AG08396 (cell line): ENCODE data around the gene ABHD15.

Experiments
- DNase-seq: peaks from one replicate; pipeline ENCODE4 v3.0.0; 2012; ENCODE audit warnings: low spot score, mixed read lengths

The ABHD15 gene

DNA sequence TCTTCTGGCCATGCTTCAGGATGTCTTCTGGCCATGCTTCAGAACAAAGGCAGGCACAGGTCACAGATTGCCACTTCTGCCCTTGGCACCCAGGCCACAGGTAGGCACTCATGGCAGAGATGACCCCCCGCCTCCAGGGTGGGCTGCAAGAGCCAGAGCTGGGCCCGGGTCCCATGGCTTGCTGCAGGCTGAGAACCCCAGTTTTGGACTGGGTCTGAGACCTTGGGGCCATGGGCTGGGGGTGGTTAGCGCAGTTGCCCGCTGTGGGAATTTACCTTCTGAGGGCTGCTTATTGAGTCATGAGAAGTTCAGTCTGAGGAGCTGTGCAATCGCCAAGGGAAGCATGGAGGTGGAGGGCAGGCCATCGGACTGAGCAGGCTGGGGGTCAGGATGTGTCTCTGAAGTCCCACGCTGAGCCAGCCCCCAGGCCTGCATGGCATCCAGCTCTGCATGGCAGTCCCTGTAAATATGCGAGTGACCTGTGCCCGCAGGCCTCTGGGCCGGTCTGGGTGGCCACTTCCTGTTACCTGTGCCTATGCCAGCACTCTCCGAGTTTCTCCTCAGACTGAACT, 27.8 kb upstream of the ABHD15 start:
- no peak for DNase-seq

DNA sequence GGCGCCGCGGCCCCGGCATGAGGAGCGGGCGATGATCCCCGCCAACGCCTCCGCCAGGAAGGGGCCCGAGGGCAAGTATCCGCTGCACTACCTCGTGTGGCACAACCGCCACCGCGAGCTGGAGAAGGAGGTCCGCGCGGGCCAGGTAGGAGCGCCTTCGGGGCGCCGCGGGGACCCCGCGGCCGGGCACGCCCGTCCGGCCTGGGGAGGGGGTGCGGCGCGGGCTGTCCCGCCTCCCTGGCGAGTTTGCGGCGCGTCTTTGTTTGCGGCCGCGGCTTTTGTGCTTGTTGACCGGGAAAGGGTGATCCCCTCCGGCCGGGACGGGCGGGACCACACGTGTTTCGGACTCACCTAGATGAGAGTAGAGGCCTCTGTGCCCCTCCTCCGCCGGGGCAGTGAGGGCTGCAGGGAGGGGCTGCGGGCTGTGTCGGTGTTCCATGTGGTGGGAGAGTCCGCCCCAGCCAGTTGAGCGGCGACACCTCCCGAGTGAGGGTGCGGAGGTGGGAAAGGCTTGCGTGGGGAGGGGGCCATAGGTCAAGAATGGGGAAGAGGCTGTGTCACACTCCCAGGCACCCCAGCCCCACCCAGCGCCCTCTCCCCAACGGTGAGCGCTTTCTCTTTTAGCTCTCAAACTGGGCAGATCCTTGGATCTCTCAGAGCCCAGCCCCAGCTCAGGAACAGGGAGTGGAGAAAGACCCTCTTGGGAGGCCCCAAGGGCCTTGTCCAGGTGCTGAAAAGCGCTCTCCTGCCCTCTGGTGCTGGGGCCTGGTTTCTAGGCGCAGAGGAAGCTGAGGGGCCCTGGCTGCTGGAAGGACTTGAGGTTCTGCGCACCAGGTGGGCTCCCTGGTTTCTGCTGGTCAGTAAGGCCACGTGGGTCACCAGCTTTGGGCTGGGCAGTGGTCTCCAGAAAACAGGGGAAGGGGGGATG, 27.0 kb upstream of the ABHD15 start:
- no peak for DNase-seq

DNA sequence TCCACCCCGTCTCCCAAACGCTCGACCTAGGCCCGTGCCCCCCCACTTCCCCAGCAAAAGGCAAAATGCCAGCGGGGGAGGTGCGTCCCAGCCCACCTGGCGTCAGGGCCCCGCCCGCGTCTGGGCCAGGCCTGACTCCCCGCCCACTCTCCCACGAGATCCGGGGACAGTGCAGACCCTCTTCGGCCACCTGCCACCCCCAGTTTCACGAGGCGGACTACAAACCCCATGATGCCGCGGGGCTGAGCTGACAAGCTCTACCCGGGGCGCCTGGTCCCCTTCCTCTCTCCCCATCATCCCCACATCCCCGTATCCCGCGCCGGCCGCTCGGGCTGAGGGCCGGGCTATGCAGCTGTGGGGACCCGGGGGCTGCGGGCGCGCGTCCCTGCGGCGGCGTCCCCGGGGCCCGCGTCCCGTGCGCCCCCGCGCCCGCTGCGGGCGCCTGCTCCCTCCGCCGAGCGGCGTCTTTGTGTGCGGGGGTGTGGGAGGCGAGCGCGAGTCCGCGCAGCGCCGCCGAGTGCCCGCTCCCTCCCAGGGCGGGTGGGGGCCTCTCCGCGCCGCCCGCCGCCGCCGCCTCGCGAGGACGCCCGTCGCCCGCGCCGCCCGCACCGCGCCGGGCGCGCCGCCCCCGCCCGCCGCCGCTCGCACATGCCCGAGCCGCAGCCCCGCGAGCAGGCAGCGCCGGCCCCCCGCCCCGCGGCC, 26.2 kb upstream of the ABHD15 start, which contains the start of gene ANKRD13B:
Gene ANKRD13B, plus strand, starts transcription at position 283 of the 702 bp plus-strand sequence. CDS start 490 bp downstream, outside the sequence.
- DNase-seq, result peak; percentile 55

DNA sequence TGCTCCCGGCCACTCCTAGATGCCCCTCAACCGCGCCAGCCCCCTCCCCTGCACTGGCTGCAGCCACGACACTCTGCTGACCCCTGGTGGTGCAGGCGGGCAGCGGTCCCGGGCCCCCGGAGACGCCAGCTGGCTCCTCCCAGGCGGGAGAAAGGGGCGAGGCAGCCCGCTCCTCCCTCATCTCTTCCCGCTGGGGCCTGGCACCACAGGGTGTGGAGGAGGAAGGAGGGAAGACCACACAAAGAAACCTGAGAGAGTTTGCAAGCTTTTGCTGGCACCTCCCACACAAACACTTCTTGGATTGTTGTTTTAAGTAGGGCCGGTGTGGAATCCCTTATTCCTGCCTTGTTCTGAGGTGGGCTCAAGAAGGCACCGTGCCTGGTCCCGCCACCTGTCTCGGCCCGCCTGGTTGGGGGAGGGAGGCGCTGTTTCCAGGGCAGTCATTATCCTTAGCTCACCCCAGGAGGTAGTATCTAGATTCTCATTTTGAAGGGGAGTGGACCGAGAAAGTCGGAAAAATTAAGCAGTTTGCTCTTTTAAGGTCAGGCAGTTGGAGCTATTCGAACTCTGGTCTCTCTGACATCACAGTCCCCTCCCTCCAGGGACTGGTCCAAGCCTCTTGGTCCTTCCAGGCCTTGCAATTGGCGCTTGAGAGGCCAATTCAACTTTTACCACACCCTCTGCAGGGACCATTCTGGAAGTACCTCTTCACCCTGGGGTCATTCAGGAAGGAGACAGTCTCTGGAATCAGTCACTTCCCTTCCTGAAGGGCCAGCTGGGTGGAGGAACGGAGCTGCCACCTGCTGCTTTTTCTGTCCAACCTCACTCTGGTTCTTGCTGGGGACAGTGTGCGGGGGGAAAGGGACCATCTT, 25.1 kb upstream of the ABHD15 start:
- peak; percentile 93 for DNase-seq

DNA sequence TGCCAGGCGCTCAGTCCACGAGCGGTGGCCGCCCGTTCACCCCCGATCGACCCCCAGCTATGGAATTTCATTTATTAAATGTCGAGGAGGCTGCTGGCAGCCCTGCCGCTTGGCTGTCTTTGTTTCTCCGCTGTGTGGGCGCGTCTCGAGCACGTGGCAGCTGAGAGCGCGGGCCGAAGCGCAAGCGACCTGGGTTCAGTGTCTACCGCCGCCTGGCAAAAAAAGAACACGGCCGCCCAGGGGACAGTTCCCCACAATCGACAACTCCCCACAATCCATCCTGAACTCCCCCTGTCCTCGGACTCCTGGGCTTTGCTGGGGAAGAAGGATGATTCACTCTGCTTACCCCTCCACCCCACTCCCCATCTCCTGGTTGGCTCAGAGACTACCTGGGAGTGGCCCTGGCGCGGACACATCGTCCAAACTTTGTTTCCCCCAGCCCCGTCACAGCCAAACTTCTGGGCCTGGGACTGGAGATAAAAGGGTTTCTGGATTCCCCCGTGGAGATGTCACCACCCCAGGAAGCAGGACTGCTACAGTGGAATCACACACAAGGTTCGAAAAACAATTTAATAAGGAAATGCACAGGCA, 24.4 kb upstream of the ABHD15 start:
- peak; percentile 65 for DNase-seq

DNA sequence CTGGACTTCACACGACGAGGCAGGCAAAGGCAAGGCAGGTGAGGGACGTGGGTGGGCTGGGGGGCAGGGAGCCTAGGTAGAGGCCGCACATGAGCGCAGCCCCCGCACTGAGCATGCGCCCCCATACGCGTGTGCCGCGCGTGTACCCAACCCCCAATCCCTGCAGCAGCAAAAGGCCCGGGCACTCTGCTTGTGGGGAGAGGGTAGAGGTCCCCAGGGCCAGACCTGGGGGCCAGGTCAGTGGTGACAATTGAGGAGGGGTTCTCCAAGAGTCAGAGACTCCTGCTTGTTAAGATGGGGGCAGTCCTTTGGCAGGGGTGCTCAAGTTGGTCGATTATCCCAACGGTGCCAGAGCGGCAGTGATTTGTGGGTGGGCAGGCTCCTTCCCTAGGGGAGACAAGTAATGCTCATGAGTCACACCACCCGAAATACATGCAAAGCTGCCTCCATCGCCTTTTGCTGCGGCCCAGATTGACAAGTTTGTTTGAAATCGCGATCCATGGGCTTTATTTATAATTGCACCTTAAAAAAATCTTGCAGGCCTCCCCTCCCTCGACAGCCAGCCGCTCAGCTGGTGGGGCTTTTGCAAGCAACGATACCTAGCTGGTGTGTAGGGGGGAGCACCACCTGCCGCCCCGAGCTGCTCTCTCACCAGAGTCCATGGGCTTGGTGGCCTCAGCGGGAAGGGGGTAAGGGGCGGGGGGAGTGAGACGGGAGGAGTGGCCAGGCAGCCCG, 23.7 kb upstream of the ABHD15 start:
- DNase-seq, result peak; percentile 69

DNA sequence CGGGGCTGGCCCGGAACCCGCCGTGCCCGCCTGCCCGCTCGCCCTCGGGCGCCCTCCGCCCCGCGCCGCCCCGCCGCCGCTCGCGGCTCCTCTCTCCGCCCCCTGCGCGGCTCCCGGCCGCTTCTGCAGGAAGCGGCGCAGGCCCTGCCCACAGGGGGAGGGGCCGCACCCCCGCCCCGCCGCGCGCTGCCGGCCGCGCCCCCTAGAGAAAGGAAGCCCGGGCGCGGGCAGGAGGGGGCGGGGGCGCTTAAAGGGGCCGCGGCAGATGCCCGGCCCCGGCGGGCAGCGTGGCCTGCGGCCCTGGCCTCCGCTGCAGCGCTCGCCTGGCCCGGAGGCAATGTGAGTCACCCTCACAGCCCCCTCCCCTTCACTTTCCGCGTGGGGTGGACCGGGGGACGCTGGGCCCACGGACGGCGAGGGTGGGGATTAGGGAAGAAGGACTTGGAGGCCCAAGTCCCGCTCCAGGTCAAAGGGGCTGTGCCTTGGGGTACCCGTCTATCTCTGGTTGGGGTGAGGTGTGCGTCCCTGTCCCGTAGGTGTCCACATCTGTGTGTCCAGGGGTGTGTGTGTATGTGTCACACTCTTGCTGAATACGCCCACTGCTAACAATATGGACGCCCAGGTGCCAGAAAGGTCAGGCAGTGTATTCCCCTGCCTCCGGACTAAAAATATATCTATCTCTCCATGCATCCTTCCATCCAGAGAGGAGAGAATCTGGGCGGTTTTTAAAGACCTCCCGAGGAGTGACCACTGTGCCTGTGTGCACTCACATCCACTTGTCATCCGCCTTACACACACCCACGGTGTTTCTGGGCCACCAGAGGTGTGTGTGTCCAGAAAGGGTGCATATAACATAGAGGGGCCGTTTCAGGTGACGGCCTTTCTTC, 22.9 kb upstream of the ABHD15 start, which contains the start of gene GIT1:
Gene GIT1, minus strand, starts transcription at position 125 of the 887 bp plus-strand sequence. CDS start 270 bp downstream, outside the sequence.
- DNase-seq, result peak; percentile 97

DNA sequence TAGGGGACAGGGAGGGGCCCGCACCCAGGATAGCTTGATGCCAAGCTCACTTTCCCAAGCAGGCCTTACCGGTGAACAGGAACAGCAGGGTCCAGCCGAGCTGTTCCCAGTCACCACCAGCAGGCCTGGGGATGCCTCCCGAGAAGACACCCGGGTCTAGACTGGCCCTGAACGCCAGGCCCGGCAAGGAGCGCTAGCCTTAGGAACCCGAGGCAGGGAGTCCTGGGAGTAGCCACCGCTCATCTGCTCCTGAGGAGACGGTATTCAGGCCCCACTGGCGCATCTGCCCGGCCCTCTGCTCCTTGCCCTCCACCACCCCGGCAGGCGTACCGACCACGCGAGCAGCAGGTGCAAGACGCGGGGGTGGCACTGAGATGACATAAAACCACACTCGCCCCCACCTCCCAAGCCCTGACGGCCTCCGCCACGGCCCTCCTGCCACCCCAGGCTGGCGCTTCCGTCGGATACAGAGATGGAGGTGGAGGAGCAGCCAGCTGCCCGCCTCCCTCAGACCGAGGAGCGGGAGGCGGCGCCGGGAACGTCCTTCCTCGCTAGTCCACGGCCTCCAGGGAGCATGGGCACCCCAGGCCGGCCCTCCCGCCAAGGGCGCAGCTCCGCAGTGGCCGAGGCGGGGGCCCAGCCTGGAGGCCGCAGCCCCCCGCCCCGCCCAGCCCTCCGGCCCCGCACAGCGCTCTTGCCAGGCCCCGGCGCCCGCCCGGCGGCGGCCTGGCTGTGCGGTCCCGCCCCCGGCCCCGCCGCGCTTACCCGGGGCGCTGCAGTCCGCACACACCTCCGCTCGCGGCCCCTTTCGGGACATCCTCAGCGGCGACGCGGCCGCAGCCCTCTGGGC, 21.9 kb upstream of the ABHD15 start:
- peak; percentile 60 for DNase-seq

DNA sequence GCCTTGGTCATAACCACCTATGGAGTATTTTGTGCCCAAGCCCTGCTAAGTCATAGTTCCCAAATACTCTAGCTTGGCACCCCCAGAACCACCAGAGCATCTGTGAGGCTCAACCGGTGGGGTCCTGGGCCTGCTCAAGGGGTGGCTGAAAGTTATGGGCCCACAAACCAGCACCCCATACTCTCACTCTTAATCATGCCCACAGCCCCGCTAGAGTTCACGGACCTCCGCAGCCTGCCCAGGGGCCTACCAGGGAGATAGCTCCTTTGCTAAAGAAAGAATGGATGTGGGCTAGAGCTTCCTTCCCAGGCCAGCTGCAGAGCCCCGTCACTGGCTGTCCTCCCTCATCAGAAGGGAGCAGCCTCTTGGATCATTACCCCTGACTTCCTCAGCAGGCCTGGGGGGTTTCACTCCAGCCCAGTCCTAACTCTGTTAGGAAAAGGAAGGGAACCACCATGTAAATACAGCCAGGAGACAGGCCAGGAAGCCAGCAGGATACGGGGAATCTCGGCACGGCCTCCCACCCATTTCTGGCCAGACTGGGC, 21.3 kb upstream of the ABHD15 start:
- peak; percentile 39 for DNase-seq

DNA sequence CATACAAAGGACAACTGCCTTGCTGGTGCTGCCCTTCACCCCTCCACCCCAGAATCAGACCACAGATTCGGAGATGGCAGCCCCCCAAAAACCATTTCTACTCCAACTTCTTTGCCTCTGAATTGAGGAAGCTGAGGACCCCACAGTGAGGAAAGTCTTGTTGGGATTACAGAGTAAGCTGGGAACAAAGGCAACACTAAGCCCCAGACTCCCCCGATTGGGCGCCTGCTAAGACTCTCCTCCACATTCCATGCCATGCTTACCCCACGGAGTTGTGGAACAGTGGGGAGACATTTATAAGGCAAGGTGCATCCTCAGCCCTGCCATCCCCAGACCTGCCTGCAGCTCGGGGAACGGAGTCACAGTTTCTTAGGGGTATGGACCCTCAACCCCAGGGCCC, 20.8 kb upstream of the ABHD15 start:
- no peak for DNase-seq

DNA sequence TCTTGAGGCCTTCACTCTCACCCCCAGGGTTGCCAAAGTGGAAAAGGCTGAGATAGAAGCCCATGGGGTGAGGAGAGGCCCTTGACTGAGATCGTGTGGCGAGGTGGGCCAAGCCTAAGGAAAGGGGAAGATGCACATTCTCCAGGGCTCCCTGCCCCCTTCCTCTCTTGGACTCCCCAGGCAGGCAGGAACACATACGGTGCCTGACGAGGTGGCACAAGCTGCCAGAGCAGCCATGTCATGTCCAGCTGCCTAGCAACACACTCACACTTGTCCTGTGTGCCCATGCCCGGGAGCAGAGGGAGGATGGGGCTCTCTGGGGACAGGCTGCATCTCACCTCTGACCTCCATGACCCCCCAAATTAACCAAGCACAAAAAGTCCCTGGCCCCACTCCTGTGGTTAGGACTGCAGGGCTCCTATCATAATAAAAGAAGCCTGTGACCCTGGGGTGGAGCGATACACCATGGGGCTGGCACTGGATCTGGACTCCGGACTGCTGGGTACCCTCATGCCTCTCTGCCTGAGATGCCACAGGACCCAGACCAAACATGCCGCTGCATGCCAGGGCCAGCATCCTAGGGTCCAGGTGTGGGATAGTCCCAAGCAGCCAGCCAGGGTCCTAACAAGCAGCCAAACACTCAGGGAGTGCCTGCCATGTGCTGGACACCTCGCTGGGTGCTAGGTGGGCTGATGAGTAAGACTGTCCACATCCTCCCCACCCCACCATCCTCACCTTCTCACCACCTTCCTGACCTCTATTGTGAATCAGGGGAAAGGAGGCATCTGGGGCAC, 20.0 kb upstream of the ABHD15 start:
- no peak for DNase-seq

DNA sequence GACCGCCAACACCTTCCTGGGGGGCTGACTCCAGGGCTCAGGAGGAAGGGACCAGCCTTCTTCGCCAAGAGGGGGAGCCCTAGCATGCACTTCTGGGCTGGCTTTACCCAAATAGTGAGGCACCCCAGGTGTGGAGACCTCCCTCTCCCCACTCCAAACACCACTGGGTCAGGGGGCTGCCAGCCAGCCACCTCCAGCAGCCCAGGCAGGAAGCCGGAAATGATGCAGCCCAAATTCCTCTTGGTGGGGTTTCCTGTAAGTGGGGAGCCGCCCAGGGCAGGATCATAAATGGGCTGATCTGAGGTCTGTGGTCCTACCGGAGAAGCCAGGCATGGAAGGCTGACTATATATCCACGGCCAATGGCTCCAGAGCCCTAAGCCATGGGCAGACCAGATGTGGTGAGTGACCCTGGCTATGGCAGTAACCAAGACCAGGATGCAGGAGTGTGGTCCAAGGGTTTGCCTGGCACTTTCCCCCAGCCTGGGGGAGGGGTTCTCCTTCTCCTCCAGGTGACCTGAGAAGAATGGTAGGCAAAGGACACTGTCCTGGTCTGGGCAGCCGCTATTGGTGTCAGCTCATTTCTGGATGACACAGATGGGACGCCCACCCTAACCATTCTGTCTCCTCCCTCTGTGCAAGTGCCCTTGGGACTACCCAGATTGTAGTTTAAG, 18.4 kb upstream of the ABHD15 start:
- no peak for DNase-seq

DNA sequence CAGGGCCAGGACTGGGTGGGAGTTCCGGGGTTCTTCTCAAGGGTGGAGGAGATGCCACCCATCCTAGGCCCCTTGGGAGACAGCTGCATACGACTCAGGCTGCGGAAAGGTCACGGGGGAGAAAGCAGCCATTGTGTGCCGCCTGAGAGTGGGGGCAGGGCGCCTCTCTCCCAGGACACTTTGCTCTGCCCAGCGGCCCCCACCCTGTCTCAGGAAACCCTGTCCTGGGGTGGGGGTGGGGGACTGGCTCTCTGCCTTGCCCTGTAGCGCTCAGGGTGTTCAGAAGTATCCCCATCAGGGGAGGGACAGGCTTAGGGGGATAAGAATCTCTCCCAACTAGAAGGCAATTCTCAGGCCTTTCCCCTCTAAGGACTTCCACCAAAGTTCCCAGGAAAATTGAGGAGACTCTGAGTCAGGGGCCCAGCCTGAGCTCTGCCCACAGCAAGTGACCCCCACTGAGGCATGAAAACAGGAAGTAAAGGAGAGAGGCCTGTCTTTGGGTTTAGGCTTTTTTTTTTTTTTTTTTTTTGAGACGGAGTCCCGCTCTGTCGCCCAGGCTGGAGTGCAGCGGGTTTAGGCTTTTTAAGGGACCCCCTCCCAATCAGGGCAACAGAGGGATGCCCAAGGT, 17.7 kb upstream of the ABHD15 start:
- DNase-seq, result no peak

DNA sequence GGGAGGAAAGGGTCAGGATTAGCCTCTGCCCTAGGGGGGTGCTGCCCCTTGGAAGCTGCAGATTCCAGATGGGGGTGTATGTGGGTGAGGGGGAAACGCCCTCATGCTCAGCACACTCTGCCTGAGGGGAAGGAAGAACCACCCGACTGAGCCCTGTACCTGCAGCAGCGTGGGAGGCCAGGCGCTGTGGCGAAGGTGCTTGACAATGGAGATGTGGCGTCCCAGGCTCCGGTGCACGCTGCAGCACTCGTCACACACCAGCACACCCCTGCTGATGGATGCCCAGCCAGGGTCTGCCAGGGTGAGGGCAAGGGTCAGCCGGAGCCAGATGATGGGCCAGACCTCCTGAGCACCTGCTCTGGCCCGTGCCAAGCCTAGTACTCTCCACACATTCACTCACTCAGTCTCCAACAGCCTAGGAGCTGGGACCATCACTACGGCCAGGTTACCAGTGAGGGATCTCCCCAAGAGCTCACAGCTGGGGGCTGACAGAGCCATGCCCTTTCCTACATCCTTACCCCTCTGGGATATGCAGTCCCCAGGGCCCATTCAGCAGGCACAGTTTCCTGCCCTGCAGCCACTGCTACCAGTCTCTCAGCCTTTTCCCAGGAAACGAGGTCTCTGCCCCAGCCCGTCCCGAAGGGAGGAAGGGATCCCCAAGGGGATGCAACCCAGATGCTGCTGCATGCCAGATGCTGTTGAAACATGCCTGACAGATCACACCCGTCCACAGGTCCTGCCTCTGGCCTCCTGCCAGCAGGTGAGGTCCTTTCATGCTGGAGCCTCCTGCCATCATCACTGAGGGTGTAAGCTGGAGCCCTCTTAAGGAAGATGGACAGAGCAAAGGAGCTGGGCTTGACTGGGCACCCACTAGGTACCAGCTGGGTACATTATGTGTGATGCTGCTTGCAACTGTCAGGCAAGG, 16.7 kb upstream of the ABHD15 start:
- no peak for DNase-seq

DNA sequence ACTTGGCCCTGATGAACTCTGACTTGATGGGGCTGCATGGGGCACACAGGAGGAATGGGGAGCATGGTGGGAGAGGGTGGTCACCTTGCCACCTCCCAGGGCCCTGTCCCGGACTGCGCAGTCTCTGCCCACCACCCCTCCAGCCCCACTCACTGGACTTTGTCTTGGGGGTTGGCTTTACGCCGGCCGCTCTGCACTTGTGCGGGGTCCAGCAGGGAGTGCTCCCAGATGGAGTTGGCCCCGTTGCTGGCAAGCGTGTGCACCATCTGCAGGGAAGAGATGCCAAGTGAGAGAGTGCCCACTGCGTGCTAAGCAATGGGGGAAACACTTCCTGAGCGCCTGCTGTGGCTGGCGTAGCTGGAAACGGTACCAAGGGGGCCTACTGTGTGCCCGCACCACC, 15.9 kb upstream of the ABHD15 start:
- no peak for DNase-seq
